Glomerular visceral epithelial cell (primary cell): Measurements from ENCODE around the gene CYP4X1.
"Not testable (repeated sequence)": the region's sequence is repeated elsewhere in the genome, so short reads cannot be mapped to it uniquely, and the experiment has no call there.

Source experiments
- DNase-seq: peaks from one replicate; pipeline ENCODE4 v3.0.0-alpha.2; 2016; ENCODE audit errors: extremely low spot score

Gene CYP4X1

GRCh38 chr1:47069509-47069908 lies 46.0 kb downstream of the CYP4X1 start:
- not testable (repeated sequence) for DNase-seq

- peak; percentile 28 for DNase-seq
Observed at GRCh38 chr1:47089356-47089755, 65.9 kb downstream of the CYP4X1 start.

DNA sequence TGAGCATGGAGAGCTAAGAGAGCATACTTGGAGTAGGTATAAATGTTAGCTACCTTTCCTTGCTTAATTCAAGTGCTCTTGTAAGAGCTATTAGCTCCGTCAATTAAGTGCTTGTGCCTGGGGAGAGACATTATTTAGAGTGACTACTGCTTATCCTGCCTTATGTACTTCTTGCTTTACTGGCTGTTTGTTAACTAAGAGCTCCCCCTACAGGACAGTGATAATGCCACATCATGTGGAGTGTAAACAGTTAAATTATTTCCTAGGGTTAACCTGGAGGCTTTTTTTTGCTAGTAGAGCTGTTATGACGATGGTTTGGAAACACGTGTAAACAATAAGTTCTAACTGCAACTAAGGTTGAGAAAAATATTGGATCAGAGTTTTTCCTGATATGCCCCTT lies 68.0 kb downstream of the CYP4X1 start:
- DNase-seq = not testable (repeated sequence)
